Cerebellar cortex (tissue), 1 donor: ENCODE data around the gene MBNL1.
A peak's percentile ranks its signal among the peaks of the same experiment; 100 is the strongest.
"Not testable (repeated sequence)": the region's sequence is repeated elsewhere in the genome, so short reads cannot be mapped to it uniquely, and the experiment has no call there.

Experiments
- DNase-seq: peaks from one replicate; pipeline ENCODE4 v3.0.0-alpha.2; 2015; ENCODE audit warnings: low spot score

The MBNL1 gene

GRCh38 chr3:152379415-152380042 is 110.8 kb downstream of the MBNL1 start:
- no peak for DNase-seq

GRCh38 chr3:152380043-152380442 is 111.3 kb downstream of the MBNL1 start:
- DNase-seq, result no peak

- no peak for DNase-seq
Observed at GRCh38 chr3:152381881-152382295, 113.2 kb downstream of the MBNL1 start.

DNA sequence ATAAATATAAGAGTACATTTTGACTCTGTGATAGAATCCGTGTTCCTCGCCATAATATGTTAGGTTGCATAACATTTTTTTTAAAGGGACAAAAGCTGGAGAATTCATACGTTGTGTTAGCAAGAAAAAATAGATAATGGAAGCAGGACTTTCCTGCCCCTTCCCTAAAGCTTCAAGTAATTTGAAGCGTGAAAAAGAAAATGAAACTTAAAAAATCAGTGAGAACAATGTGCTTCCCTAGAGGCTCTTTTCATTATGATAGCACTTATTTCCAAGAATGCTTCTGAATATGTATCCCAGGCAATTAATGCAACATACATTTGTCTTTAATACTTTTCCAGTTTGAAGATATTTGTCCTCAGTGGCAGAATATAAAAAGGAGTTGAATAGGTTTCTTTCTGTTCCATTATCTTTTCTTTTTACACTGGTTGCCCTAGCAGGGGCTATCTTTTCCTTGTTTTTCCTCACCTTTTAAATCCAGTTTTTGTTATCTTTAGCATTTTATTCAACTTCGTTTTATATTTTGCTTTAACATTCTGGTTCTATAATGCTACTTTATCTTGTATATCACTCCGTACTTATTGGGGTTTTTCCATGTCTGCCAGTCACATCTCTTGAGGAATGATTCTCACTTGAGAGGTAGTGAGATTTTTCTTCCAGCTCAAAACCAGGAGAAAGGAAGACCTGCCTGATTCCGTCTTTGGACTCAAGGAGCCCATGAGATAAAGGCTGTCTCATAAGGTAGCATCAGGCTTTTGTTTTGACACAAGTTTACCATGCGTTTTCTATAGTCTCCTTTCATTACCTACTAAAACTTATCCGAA is 113.8 kb downstream of the MBNL1 start:
- no peak for DNase-seq

GRCh38 chr3:152383136-152383606 is 114.4 kb downstream of the MBNL1 start:
- no peak for DNase-seq

- no peak for DNase-seq
Observed at GRCh38 chr3:152384412-152384811, 115.7 kb downstream of the MBNL1 start.

DNA sequence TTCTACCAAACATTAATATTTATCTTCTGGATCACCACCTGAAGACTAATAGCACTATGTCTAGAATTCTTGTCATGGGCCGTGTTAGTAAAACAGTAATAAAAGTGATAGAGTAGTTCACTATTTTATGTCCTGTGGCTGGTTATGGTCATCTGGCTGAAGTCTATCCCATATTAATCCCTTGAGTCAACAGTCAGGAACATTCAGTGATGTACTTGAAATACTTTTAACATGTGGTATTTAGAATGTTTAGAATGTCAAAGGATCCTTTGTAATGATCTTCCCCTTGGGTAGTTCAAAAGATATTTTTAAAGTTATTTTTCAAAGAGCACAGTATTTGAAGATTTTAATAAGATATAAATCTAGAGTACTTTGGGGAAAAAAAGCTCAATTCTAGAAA is 117.0 kb downstream of the MBNL1 start:
- no peak for DNase-seq

GRCh38 chr3:152386208-152386607 is 117.5 kb downstream of the MBNL1 start:
- no peak for DNase-seq

GRCh38 chr3:152388631-152389030 is 119.9 kb downstream of the MBNL1 start:
- no peak for DNase-seq

- DNase-seq, result no peak
Observed at GRCh38 chr3:152389316-152389934, 120.7 kb downstream of the MBNL1 start.

GRCh38 chr3:152390647-152391046 is 121.9 kb downstream of the MBNL1 start:
- DNase-seq, result no peak

DNA sequence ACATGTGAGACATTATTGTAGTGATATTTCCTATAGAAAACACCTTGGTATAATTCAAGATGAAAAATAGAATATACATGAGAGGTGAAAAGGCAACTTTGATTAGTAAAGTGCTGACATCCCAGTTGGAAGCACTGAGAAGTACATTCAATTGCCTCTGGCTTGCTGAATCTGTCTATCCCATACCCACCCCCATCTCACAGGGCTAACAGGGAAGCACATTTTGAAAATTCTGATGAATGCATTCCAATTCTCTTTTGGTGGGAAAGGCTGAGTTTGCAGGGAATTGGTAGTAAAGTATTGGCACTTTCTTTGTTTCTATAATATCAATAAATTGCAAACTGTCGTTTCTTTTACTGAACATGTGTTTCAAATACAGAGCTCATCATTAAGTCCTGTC is 122.9 kb downstream of the MBNL1 start:
- DNase-seq, result no peak

DNA sequence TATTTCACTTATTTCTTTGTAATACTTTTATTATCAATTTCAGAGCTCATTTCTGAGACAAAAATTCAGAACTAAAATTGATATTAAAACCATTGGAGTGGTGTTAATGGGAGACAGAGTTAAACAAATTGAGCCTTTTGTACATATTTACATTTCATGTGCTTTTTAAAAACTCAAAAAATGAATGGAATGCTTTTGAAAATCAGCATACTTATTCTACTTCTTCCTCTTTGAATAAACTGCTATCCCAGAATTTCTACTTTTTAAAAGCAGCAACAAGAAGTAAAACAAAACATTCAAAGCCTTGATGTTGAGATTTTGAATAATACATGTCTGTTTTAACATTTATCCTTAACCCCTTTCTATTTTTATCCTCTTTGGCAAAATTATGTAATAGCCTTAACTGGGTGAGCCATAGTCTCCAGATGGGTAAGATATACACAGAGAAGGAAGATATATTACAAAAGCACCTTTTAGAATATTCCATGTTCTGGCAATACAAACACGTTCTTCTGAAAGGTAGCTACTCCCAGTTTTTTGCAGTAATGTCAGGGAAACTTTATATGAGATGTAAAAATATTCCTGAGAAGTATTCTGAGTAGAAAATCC is 123.6 kb downstream of the MBNL1 start:
- no peak for DNase-seq

DNA sequence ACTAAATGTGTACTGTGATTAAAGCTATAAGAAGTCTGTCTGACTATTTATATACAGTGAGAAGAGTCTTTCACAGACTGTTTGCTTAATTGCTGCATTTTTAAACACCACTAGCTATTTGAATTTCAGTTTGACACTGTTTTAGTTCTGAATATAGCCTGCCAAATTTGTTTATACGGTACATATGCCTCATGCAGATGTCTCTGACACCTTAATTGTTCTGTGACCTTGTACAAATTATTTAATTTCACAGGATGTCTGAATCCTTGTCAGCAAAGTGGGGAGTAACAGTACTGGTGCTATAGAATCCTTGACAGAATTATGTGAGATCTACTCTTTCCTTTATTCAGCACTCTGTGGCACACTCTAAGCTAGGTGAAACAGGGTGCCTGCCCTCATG is 125.5 kb downstream of the MBNL1 start:
- no peak for DNase-seq

DNA sequence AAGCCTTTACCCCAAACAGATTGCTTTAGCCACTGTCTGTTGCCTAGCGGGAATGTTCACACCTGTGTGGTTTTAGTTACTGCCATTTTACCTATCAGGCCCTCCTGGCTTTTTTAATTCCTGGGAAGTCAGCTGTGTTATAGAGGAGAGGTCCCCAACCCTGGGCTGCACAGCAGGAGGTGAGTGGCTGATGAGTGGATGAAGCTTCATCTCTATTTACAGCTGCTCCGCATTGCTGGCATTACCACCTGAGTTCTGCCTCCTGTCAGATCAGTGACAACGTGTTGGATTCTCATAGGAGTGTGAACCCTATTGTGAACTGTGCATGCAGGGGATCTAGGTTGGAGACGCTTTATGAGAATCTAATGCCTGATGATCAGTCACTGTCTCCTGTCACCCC is 127.0 kb downstream of the MBNL1 start:
- DNase-seq, result no peak

GRCh38 chr3:152396867-152397266 is 128.1 kb downstream of the MBNL1 start:
- DNase-seq, result no peak

- not testable (repeated sequence) for DNase-seq
Observed at GRCh38 chr3:152397348-152397747, 128.6 kb downstream of the MBNL1 start.

DNA sequence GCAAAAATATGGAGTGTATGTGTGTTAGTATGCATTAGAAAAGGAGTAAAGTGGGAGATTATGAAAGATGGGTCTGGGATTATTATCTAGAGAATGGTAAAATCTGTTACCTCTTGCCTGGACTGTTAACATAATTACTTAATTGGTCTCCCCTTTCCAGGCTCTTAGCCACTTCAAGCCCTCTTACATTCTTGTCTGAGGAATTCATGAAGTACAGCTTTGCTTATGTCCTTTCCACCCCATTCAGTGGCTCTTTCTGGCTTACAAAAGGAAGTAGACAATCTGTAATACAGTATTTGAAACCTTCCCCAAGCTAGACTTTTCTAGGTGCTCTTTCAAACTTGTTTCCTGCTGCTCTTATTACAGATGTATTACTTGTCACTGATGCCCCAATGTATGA is 129.8 kb downstream of the MBNL1 start:
- DNase-seq, result no peak

DNA sequence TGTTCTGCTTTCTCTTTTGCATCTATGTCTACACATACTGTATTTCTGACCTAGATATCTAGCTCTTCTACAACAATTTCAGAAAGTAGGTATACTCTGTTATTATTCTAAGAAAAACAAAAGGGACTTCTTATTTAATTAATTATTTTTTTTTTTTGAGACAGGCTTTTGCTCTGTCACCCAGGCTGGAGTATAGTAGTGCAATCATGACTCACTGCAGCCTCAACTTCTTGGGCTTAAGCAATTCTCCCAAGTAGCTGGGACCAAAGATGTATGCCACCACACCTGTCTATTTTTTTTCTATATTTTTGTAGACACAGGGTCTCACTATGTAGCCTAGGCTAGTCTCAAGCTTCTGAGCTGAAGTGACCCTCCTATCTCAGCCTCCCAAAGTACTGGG is 130.6 kb downstream of the MBNL1 start:
- DNase-seq, result no peak

- no peak for DNase-seq
Observed at GRCh38 chr3:152400887-152401286, 132.2 kb downstream of the MBNL1 start.

- no peak for DNase-seq
Observed at GRCh38 chr3:152402695-152403451, 134.1 kb downstream of the MBNL1 start.

- peak; percentile 52 for DNase-seq
Observed at GRCh38 chr3:152403632-152404066, 134.9 kb downstream of the MBNL1 start.
